ENCODE results near the gene SEPTIN5.

Gene SEPTIN5

GRCh38 chr22:19762568-19763457 lies 48.5 kb downstream of the SEPTIN5 start:
- TF ChIP-seq CTCF (IDR thresholded peaks at IDR 0.05), result no peak

GRCh38 chr22:19763458-19764298 lies 49.4 kb downstream of the SEPTIN5 start:
- TF ChIP-seq CTCF (IDR thresholded peaks at IDR 0.05), result no peak

- no peak for TF ChIP-seq CTCF (IDR thresholded peaks at IDR 0.05)
These were observed 49.9 kb downstream of the SEPTIN5 start for GRCh38 chr22:19764299-19764593.

GRCh38 chr22:19764636-19765476 lies 50.6 kb downstream of the SEPTIN5 start:
- TF ChIP-seq CTCF (IDR thresholded peaks at IDR 0.05), result no peak

- no peak for TF ChIP-seq CTCF (IDR thresholded peaks at IDR 0.05)
These were observed 51.4 kb downstream of the SEPTIN5 start for GRCh38 chr22:19765477-19766239.

- TF ChIP-seq CTCF (IDR thresholded peaks at IDR 0.05), result no peak
These were observed 51.9 kb downstream of the SEPTIN5 start for GRCh38 chr22:19766240-19766510.

Measured in LNCAP (cell line).